ENCODE data around the gene HDAC1. TPM values are rescaled to one million over a fixed set of nuclear protein-coding genes. Genes with fewer than 3 reads are reported as not detected.
A peak's percentile ranks its signal among the peaks of the same experiment; 100 is the strongest.

Gene HDAC1
- total and polyA plus RNA-seq, 8 donors, result 27.0 to 77.9 (median 31.3) TPM

- ATAC-seq (no peak), FAIRE-seq (no peak)
- 26 to 27% methylated on average over 2 of the region's 2 CpGs for WGBS, 2 donors
Observed at GRCh38 chr1:32311709-32312393, 20.0 kb downstream of the HDAC1 start.

GRCh38 chr1:32316903-32317277 is 25.0 kb downstream of the HDAC1 start:
- H3K27me3 ChIP-seq, result no peaks in the 10 kb centered on the region
- H3K4me1 ChIP-seq, result peaks cover 8 to 17% (median 9%) of the 10 kb centered on the region in 3 donors
- no peaks in the 10 kb centered on the region for H3K9me3 ChIP-seq
- no peak for ATAC-seq
- 58 to 63% methylated on average over 3 of the region's 3 CpGs for WGBS, 2 donors
- DNase-seq, result no peak
- no peak overlapping the region for H3K4me3 ChIP-seq
- H3K36me3 ChIP-seq, result peaks cover 0 to 18% (median 4%) of the 10 kb centered on the region in 3 donors
- FAIRE-seq, result no peak
- no peak overlapping the region for H3K27ac ChIP-seq
- intact Hi-C loops (cut with DNase I), result no loop called here
- TF ChIP-seq CTCF (IDR thresholded peaks at IDR 0.05), result no peak

More at GRCh38 chr1:32311709-32312393, 20.0 kb downstream of the HDAC1 start:
- H3K9me3 ChIP-seq, result no peaks in the 10 kb centered on the region
- DNase-seq, result no peak
- no peak overlapping the region for H3K27ac ChIP-seq
- no peaks in the 10 kb centered on the region for H3K4me1 ChIP-seq
- intact Hi-C loops (cut with DNase I), result no loop called here
- peaks cover 0 to 3% (median 0%) of the 10 kb centered on the region in 3 donors for H3K36me3 ChIP-seq
- no peak overlapping the region for H3K4me3 ChIP-seq
- no peaks in the 10 kb centered on the region for H3K27me3 ChIP-seq
- TF ChIP-seq CTCF (IDR thresholded peaks at IDR 0.05), result no peak

- Histone ChIP-seq H3K4me1 (peaks cover 15 to 29% (median 17%) of the 10 kb centered on the region in 3 donors), H3K36me3 (peaks cover 0 to 18% (median 4%) of the 10 kb centered on the region in 3 donors), H3K27ac (no peak overlapping the region), H3K4me3 (no peak overlapping the region), H3K27me3 (no peaks in the 10 kb centered on the region), H3K9me3 (no peaks in the 10 kb centered on the region)
- DNase-seq, result no peak
- no peak for ATAC-seq
- FAIRE-seq, result no peak
- 92 to 96% methylated on average over 10 of the region's 10 CpGs for WGBS, 2 donors
- intact Hi-C loops (cut with DNase I), result no loop called here
- TF ChIP-seq CTCF (IDR thresholded peaks at IDR 0.05), result no peak
Observed at GRCh38 chr1:32318127-32318869, 26.4 kb downstream of the HDAC1 start.

- Histone ChIP-seq H3K27ac (peak overlapping the region in 2 of 4 donors; percentile 58 to 82), H3K9me3 (no peaks in the 10 kb centered on the region), H3K27me3 (no peaks in the 10 kb centered on the region), H3K4me3 (no peak overlapping the region), H3K36me3 (peaks cover 1 to 34% (median 7%) of the 10 kb centered on the region in 3 donors), H3K4me1 (peaks cover 15 to 30% (median 17%) of the 10 kb centered on the region in 3 donors)
- no peak for TF ChIP-seq CTCF (IDR thresholded peaks at IDR 0.05)
- ATAC-seq (peak; percentile 95 to 98 (median 97)), DNase-seq (peak; percentile 69 to 85 (median 78)), FAIRE-seq (no peak)
- intact Hi-C loops (cut with DNase I), result no loop called here
- 7 to 14% methylated on average over 5 of the region's 5 CpGs for WGBS, 2 donors
Observed at GRCh38 chr1:32321712-32322291, 29.9 kb downstream of the HDAC1 start.

Measured in pancreas (tissue), 10 donors.